ENCODE measurements around the gene LSM4. TPM values are rescaled to one million over a fixed set of nuclear protein-coding genes. Genes with fewer than 3 reads are reported as not detected.
"Not testable (repeated sequence)": the region's sequence is repeated elsewhere in the genome, so short reads cannot be mapped to it uniquely, and the experiment has no call there.

The LSM4 gene
- total RNA-seq, 4 donors from 2014 or later = 94.3 to 218 (median 175) TPM

DNA sequence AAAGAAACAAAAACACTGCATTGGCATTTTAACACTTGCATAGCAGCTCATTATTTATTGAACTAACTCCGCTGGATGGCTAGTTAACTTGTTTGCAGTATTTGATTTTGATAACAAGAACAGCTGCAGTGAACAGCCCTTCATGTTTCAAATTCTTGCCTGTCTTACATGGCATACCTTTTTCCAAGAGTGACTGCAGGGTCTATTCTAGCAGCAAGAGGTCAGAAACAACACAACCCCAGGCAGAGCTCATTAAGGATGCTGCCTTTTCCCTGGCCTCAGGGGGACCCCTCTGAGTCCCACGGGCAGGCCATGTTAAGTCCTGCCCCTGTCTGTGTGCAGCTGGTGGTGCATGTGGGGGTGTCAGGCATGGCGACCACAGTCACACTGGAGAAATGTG, 34.2 kb upstream of the LSM4 start:
- Histone ChIP-seq H3K4me3 (no peak overlapping the region), H3K27me3 (no peaks in the 10 kb centered on the region), H3K27ac (no peak overlapping the region), H3K4me1 (no peaks in the 10 kb centered on the region), H3K36me3 (peaks cover 0 to 44% (median 18%) of the 10 kb centered on the region in 4 donors), H3K9me3 (no peaks in the 10 kb centered on the region)
- DNase-seq = no peak
- intact Hi-C loops (cut with DNase I; ENCODE audit: low total_unique reads) = no loop called here
- WGBS, 2 donors (ENCODE audit: low coverage in 1 of 2) = 98 to 100% methylated on average over 1 to 2 of the region's 3 CpGs
- TF ChIP-seq POLR2AphosphoS5 (IDR thresholded peaks at IDR 0.05) (no peak), EP300 (IDR thresholded peaks at IDR 0.05; ENCODE audit: low read depth) (no peak), POLR2A (IDR thresholded peaks at IDR 0.05) (no peak), CTCF (IDR thresholded peaks at IDR 0.05) (no peak)
- in situ Hi-C loops (cut with MboI; ENCODE audit: low pct_ligation_motif_present in 1 of 4, low pct_unique_long_range_greater_than_20kb in 1 of 4, low sequenced_read_pairs in 3 of 4) = loop anchor here in 1 of 4 donors (10.0 kb wide), 1 partner anchor 48 kb away; no protein-coding TSS in a partner anchor

GRCh38 chr19:18354743-18355142, 31.9 kb upstream of the LSM4 start:
- not testable (repeated sequence) for DNase-seq

DNA sequence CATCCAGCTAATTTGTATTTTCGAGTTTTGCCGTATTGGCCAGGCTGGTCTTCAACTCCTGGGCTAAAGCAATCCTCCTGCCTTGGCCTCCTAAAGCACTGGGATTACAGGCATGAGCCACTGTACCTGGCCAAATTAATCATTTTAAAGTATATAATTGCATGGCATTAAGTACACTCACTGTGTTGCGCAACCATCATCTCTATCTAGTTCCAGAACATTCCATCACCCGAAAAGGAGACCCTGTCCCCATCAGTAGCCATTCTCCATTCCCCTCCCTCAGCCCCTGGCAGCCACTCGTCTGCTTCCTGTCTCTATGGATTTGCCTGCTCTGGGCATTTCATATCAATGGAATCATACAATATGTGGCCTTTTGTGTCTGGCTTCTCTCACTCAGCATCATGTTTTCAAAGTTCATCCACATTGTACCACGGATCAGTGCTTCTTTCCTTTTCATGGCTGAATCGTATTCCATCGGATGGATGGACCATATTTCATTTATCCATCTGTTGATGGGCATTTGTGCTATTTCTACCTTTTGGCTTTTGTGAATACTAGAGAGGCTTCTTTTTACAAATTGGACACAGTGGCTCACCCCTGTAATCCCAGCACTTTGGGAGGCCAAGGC, 30.6 kb upstream of the LSM4 start:
- H3K27me3 ChIP-seq = no peaks in the 10 kb centered on the region
- TF ChIP-seq EP300 (IDR thresholded peaks at IDR 0.05; ENCODE audit: low read depth) (no peak), POLR2AphosphoS5 (IDR thresholded peaks at IDR 0.05) (no peak), POLR2A (IDR thresholded peaks at IDR 0.05) (no peak), CTCF (IDR thresholded peaks at IDR 0.05) (no peak)
- 91 to 95% methylated on average over 6 to 8 of the region's 8 CpGs for WGBS, 2 donors (ENCODE audit: low coverage in 1 of 2)
- peaks cover 0 to 24% (median 12%) of the 10 kb centered on the region in 4 donors for H3K36me3 ChIP-seq
- no peak overlapping the region for H3K4me3 ChIP-seq
- peaks cover 0 to 4% (median 1%) of the 10 kb centered on the region in 4 donors for H3K4me1 ChIP-seq
- H3K9me3 ChIP-seq = no peaks in the 10 kb centered on the region
- in situ Hi-C loops (cut with MboI; ENCODE audit: low pct_ligation_motif_present in 1 of 4, low pct_unique_long_range_greater_than_20kb in 1 of 4, low sequenced_read_pairs in 3 of 4) = loop anchor here in 2 of 4 donors (5.0 to 10.0 kb wide), 2 partner anchors 51 to 54 kb away; no protein-coding TSS in a partner anchor
- no peak for DNase-seq
- no peak overlapping the region for H3K27ac ChIP-seq
- intact Hi-C loops (cut with DNase I; ENCODE audit: low total_unique reads) = no loop called here

More at GRCh38 chr19:18354743-18355142, 31.9 kb upstream of the LSM4 start:
- H3K27me3 ChIP-seq; H3K4me1 ChIP-seq; intact Hi-C loops (cut with DNase I; ENCODE audit: low total_unique reads); H3K4me3 ChIP-seq; H3K9me3 ChIP-seq; H3K27ac ChIP-seq: not testable (repeated sequence)
- in situ Hi-C loops (cut with MboI; ENCODE audit: low pct_ligation_motif_present in 1 of 4, low pct_unique_long_range_greater_than_20kb in 1 of 4, low sequenced_read_pairs in 3 of 4) = loop anchor here in 2 of 4 donors (5.0 to 10.0 kb wide), 2 partner anchors 50 to 53 kb away; no protein-coding TSS in a partner anchor
- peaks cover 0 to 30% (median 15%) of the 10 kb centered on the region in 4 donors for H3K36me3 ChIP-seq
- 90 to 98% methylated on average over 6 to 7 of the region's 7 CpGs for WGBS, 2 donors (ENCODE audit: low coverage in 1 of 2)

GRCh38 chr19:18351544-18351943, 28.7 kb upstream of the LSM4 start:
- no peak for DNase-seq
- Histone ChIP-seq H3K36me3 (peaks cover 0 to 12% (median 4%) of the 10 kb centered on the region in 4 donors), H3K4me3 (no peak overlapping the region), H3K9me3 (no peaks in the 10 kb centered on the region), H3K27me3 (no peaks in the 10 kb centered on the region), H3K4me1 (peaks cover 0 to 4% (median 1%) of the 10 kb centered on the region in 4 donors), H3K27ac (no peak overlapping the region)
- TF ChIP-seq EP300 (IDR thresholded peaks at IDR 0.05; ENCODE audit: low read depth) (no peak), CTCF (IDR thresholded peaks at IDR 0.05) (no peak), POLR2AphosphoS5 (IDR thresholded peaks at IDR 0.05) (no peak), POLR2A (IDR thresholded peaks at IDR 0.05) (no peak)
- WGBS, 2 donors (ENCODE audit: low coverage in 1 of 2) = 88 to 92% methylated on average over 7 of the region's 7 CpGs
- in situ Hi-C loops (cut with MboI; ENCODE audit: low pct_ligation_motif_present in 1 of 4, low pct_unique_long_range_greater_than_20kb in 1 of 4, low sequenced_read_pairs in 3 of 4) (loop anchor here in 2 of 4 donors (5.0 to 10.0 kb wide), 2 partner anchors 53 to 56 kb away; no protein-coding TSS in a partner anchor), intact Hi-C loops (cut with DNase I; ENCODE audit: low total_unique reads) (no loop called here)
